GM23248 (cell line): ENCODE data around the gene UBQLN1. TPM values are rescaled to one million over a fixed set of nuclear protein-coding genes. Genes with fewer than 3 reads are reported as not detected.

ENCODE experiments used
- DNase-seq: peaks from one replicate; pipeline ENCODE4 v3.0.0-alpha.2; 2015
- H2AFZ ChIP-seq: fragments of 200-600 bp; sonication (generic); 2 replicates; pipeline ENCODE4 v1.6.1; 2016; ENCODE audit warnings: antibody characterized with exemption
- H3F3A ChIP-seq: fragments of 200-600 bp; sonication (generic); 2 replicates; pipeline ENCODE4 v1.6.1; 2016; ENCODE audit warnings: mild to moderate bottlenecking, antibody characterized with exemption, mixed run types; ENCODE audit not compliant: insufficient read depth
- H3K27ac ChIP-seq: fragments of 200-600 bp; sonication (generic); 2 replicates; pipeline ENCODE4 v1.5.1; 2016; ENCODE audit warnings: mild to moderate bottlenecking
- H3K27me3 ChIP-seq: fragments of 200-600 bp; sonication (generic); replicated peaks from 2 replicates; pipeline ENCODE4 v1.6.1; 2016; ENCODE audit warnings: mild to moderate bottlenecking; ENCODE audit not compliant: insufficient read depth
- H3K36me3 ChIP-seq: fragments of 200-600 bp; sonication (generic); 2 replicates; pipeline ENCODE4 v1.6.1; 2016; ENCODE audit warnings: low read depth, mild to moderate bottlenecking
- H3K4me1 ChIP-seq: fragments of 200-600 bp; sonication (generic); 2 replicates; pipeline ENCODE4 v1.6.1; 2016; ENCODE audit warnings: mild to moderate bottlenecking; ENCODE audit not compliant: insufficient read depth
- H3K4me2 ChIP-seq: fragments of 200-600 bp; sonication (generic); one replicate; pipeline ENCODE4 v1.6.1; 2016; ENCODE audit warnings: mild to moderate bottlenecking; ENCODE audit not compliant: unreplicated experiment
- H3K4me3 ChIP-seq: fragments of 200-600 bp; sonication (generic); 2 replicates; pipeline ENCODE4 v1.5.1; 2016; ENCODE audit warnings: mild to moderate bottlenecking
- H3K79me2 ChIP-seq: fragments of 200-600 bp; sonication (generic); 2 replicates; pipeline ENCODE4 v1.6.1; 2016; ENCODE audit warnings: mild to moderate bottlenecking; ENCODE audit not compliant: insufficient read depth
- H3K9ac ChIP-seq: fragments of 200-600 bp; sonication (generic); 2 replicates; pipeline ENCODE4 v1.6.1; 2016; ENCODE audit warnings: mild to moderate bottlenecking
- H3K9me2 ChIP-seq: fragments of 200-600 bp; sonication (generic); 2 replicates; pipeline ENCODE4 v1.6.1; 2016; ENCODE audit warnings: mixed run types, mild to moderate bottlenecking, moderate library complexity; ENCODE audit not compliant: insufficient read depth
- H3K9me3 ChIP-seq: fragments of 200-600 bp; sonication (generic); one replicate; pipeline ENCODE4 v1.6.1; 2017; ENCODE audit warnings: low read depth
- H4K20me1 ChIP-seq: fragments of 200-600 bp; sonication (generic); 2 replicates; pipeline ENCODE4 v1.6.0; 2016; ENCODE audit not compliant: insufficient read depth
- EZH2 ChIP-seq: fragments of 200-600 bp; sonication (generic); IDR thresholded peaks from 2 replicates; pipeline ENCODE4 v1.6.1; 2018; ENCODE audit warnings: antibody characterized with exemption, mild to moderate bottlenecking; ENCODE audit not compliant: insufficient read depth, poor library complexity, severe bottlenecking
- EZH2phosphoT487 ChIP-seq: fragments of 200-600 bp; sonication (generic); IDR thresholded peaks from 2 replicates; pipeline ENCODE4 v1.6.1; 2018; ENCODE audit warnings: antibody characterized with exemption, moderate library complexity, mild to moderate bottlenecking, low read depth; ENCODE audit not compliant: insufficient read depth
- WGBS, 2 experiments: methylation state at CpG; one replicate each; pipeline ENCODE4 v1.1.6; 2015 to 2017; ENCODE audit warnings: low lambda C conversion rate in 2 of 2, low coverage in 1 of 2; ENCODE audit errors: missing lambda C conversion rate in 2 of 2; 5-methylcytosine and 5-hydroxymethylcytosine counted together
- in situ Hi-C: fragments of 300-500 bp; cut with MboI; formaldehyde crosslinking; loops from 2 replicates; pipeline ENCODE4 v1.15.0; 2020
- polyA plus RNA-seq: library from polyadenylated mRNA; unstranded; fragments of >200 nt; fragmentation: Nextera tagmentation; extraction: Ambion mirVana; gene quantifications from 2 replicates; pipeline ENCODE4 v1.2.1, GENCODE V29; 2016
- total RNA-seq: library from RNA; depleted of rRNA; stranded (reverse); fragments of >200 nt; shearing (Covaris generic); gene quantifications from 2 replicates; pipeline ENCODE4 v1.2.3, GENCODE V29; 2014

UBQLN1 gene
- total and polyA plus RNA-seq, 2 experiments from 2014 or later, result 103 to 107 TPM

GRCh38 chr9:83681490-83681889, 26.3 kb downstream of the UBQLN1 start:
- TF ChIP-seq EZH2 (no peak), EZH2phosphoT487 (no peak)
- H3F3A ChIP-seq, result 0 out of 2 replicates have a peak, but pooled peaks cover 3% of the 10 kb centered on the region
- H3K27ac ChIP-seq, result no peak overlapping the region
- H3K9ac ChIP-seq, result no peak overlapping the region
- no peak for DNase-seq
- H3K4me1 ChIP-seq, result peaks cover 9% of the 10 kb centered on the region
- in situ Hi-C loops, result no loop called here
- H3K9me3 ChIP-seq, result no peaks in the 10 kb centered on the region
- whole genome bisulfite sequencing, 2 experiments, result 95 to 98% methylated on average over 2 of the region's 2 CpGs
- no peak overlapping the region for H3K4me2 ChIP-seq
- H2AFZ ChIP-seq, result no peak overlapping the region
- H3K9me2 ChIP-seq, result no peaks in the 10 kb centered on the region
- peaks cover 100% of the 10 kb centered on the region for H3K79me2 ChIP-seq
- H3K4me3 ChIP-seq, result no peak overlapping the region
- peaks cover 30% of the 10 kb centered on the region for H4K20me1 ChIP-seq
- H3K36me3 ChIP-seq, result peaks cover 17% of the 10 kb centered on the region; the same call in 1 of the 2 replicates
- no peaks in the 10 kb centered on the region for H3K27me3 ChIP-seq

GRCh38 chr9:83680233-83680632, 27.5 kb downstream of the UBQLN1 start:
- in situ Hi-C loops, result no loop called here
- H4K20me1 ChIP-seq, result peaks cover 19% of the 10 kb centered on the region
- DNase-seq, result no peak

GRCh38 chr9:83677596-83677995, 30.2 kb downstream of the UBQLN1 start:
- Histone ChIP-seq H4K20me1 (peaks cover 13% of the 10 kb centered on the region; the same call in 1 of the 2 replicates), H3F3A (0 out of 2 replicates have a peak, but pooled peaks cover 7% of the 10 kb centered on the region), H3K4me3 (no peak overlapping the region), H3K9me3 (no peaks in the 10 kb centered on the region), H3K27ac (no peak overlapping the region), H2AFZ (no peak overlapping the region), H3K36me3 (peaks cover 36% of the 10 kb centered on the region), H3K27me3 (no peaks in the 10 kb centered on the region), H3K79me2 (peaks cover 100% of the 10 kb centered on the region), H3K9ac (no peak overlapping the region), H3K9me2 (no peaks in the 10 kb centered on the region), H3K4me2 (no peak overlapping the region), H3K4me1 (peaks cover 20% of the 10 kb centered on the region)
- TF ChIP-seq EZH2 (no peak), EZH2phosphoT487 (no peak)
- WGBS, 2 experiments, result 86 to 87% methylated on average over 3 of the region's 3 CpGs
- no peak for DNase-seq
- in situ Hi-C loops, result no loop called here

More at GRCh38 chr9:83680233-83680632, 27.5 kb downstream of the UBQLN1 start:
- peaks cover 22% of the 10 kb centered on the region for H3K36me3 ChIP-seq
- no peak overlapping the region for H3K27ac ChIP-seq
- peaks cover 17% of the 10 kb centered on the region for H3K4me1 ChIP-seq
- H3K9me2 ChIP-seq, result no peaks in the 10 kb centered on the region
- no peaks in the 10 kb centered on the region for H3K9me3 ChIP-seq
- TF ChIP-seq EZH2phosphoT487 (no peak), EZH2 (no peak)
- no peaks in the 10 kb centered on the region for H3K27me3 ChIP-seq
- H2AFZ ChIP-seq, result no peak overlapping the region
- H3K9ac ChIP-seq, result no peak overlapping the region
- WGBS, 2 experiments, result 94 to 100% methylated on average over 1 of the region's 1 CpG
- H3F3A ChIP-seq, result 0 out of 2 replicates have a peak, but pooled peaks cover 6% of the 10 kb centered on the region
- H3K4me2 ChIP-seq, result no peak overlapping the region
- H3K79me2 ChIP-seq, result peaks cover 100% of the 10 kb centered on the region
- H3K4me3 ChIP-seq, result no peak overlapping the region

GRCh38 chr9:83675466-83675865, 32.3 kb downstream of the UBQLN1 start:
- Histone ChIP-seq H3K4me1 (peaks cover 20% of the 10 kb centered on the region), H3K4me2 (no peak overlapping the region), H4K20me1 (peaks cover 2% of the 10 kb centered on the region; the same call in 1 of the 2 replicates), H3K9me3 (no peaks in the 10 kb centered on the region), H2AFZ (no peak overlapping the region), H3F3A (0 out of 2 replicates have a peak, but pooled peaks cover 7% of the 10 kb centered on the region), H3K4me3 (no peak overlapping the region), H3K9me2 (no peaks in the 10 kb centered on the region), H3K9ac (no peak overlapping the region), H3K27ac (no peak overlapping the region), H3K27me3 (no peaks in the 10 kb centered on the region), H3K36me3 (peaks cover 50% of the 10 kb centered on the region), H3K79me2 (peaks cover 100% of the 10 kb centered on the region)
- WGBS, 2 experiments, result 60 to 83% methylated on average over 1 of the region's 1 CpG
- in situ Hi-C loops, result no loop called here
- no peak for DNase-seq
- TF ChIP-seq EZH2 (no peak), EZH2phosphoT487 (no peak)

- Histone ChIP-seq H3K4me1 (0 out of 2 replicates have a peak, but pooled peaks cover 11% of the 10 kb centered on the region), H3F3A (0 out of 2 replicates have a peak, but pooled peaks cover 4% of the 10 kb centered on the region), H3K9ac (no peak overlapping the region), H3K27me3 (no peaks in the 10 kb centered on the region), H3K79me2 (peaks cover 100% of the 10 kb centered on the region), H3K4me3 (no peak overlapping the region), H3K9me2 (no peaks in the 10 kb centered on the region), H3K27ac (no peak overlapping the region), H3K4me2 (no peak overlapping the region), H2AFZ (no peak overlapping the region), H3K9me3 (no peaks in the 10 kb centered on the region), H3K36me3 (peaks cover 58% of the 10 kb centered on the region), H4K20me1 (no peaks in the 10 kb centered on the region)
- DNase-seq, result no peak
- TF ChIP-seq EZH2 (no peak), EZH2phosphoT487 (no peak)
- in situ Hi-C loops, result no loop called here
- WGBS, 2 experiments, result 6 to 16% methylated on average over 1 of the region's 1 CpG
Observed at GRCh38 chr9:83671451-83671850, 36.3 kb downstream of the UBQLN1 start.
